Uterus (tissue), 4 donors: ENCODE measurements around the gene IFIT2. TPM values are rescaled to one million over a fixed set of nuclear protein-coding genes. Genes with fewer than 3 reads are reported as not detected.

Experiments used
- DNase-seq, 2 donors: peaks; one replicate each; pipeline ENCODE4 v3.0.0-alpha.2; 2019 to 2020
- H3K27ac ChIP-seq, 2 donors: fragments of 200-600 bp; sonication (generic); 1 replicate in 1 of 2; 2 replicates in 1 of 2; pipeline ENCODE4 v1.5.1; 2016 to 2018
- H3K27me3 ChIP-seq, 2 donors: fragments of 200-600 bp; sonication (generic); one replicate each; pipeline ENCODE4 v1.5.1; 2018 to 2019; ENCODE audit warnings: control low read depth in 1 of 2
- H3K36me3 ChIP-seq, 2 donors: fragments of 200-600 bp; sonication (generic); one replicate each; pipeline ENCODE4 v1.5.1; 2019; ENCODE audit warnings: control low read depth in 1 of 2
- H3K4me1 ChIP-seq, 2 donors: fragments of 200-600 bp; sonication (generic); one replicate each; pipeline ENCODE4 v1.5.1; 2018 to 2019; ENCODE audit warnings: control low read depth in 1 of 2
- H3K4me3 ChIP-seq, 2 donors: fragments of 200-600 bp; sonication (generic); 1 replicate in 1 of 2; 2 replicates in 1 of 2; pipeline ENCODE4 v1.5.1; 2018 to 2019; ENCODE audit warnings: mild to moderate bottlenecking in 1 of 2
- H3K9me3 ChIP-seq, 2 donors: fragments of 200-600 bp; sonication (generic); one replicate each; pipeline ENCODE4 v1.5.1; 2019; ENCODE audit warnings: control low read depth in 1 of 2
- CTCF ChIP-seq, 4 experiments: fragments of 200-600 bp in 2 of 4; fragments of 450-650 bp in 2 of 4; sonication (generic) in 2 of 4; IDR thresholded peaks; one replicate each; pipeline ENCODE4 v1.5.1; 2016 to 2019; ENCODE audit warnings: antibody characterized with exemption in 4 of 4, mild to moderate bottlenecking in 2 of 4, moderate library complexity in 1 of 4
- POLR2A ChIP-seq, 2 donors: fragments of 450-650 bp; IDR thresholded peaks; one replicate each; pipeline ENCODE4 v1.6.1; 2016; ENCODE audit warnings: antibody characterized with exemption in 2 of 2, mild to moderate bottlenecking in 1 of 2, moderate library complexity in 1 of 2
- intact Hi-C: fragments of 100-400 bp; cut with DNase I; formaldehyde crosslinking; loops from one replicate; pipeline ENCODE4 v1.15.1; 2023; ENCODE audit warnings: low total_unique reads
- total RNA-seq, 4 donors: library from RNA; depleted of rRNA in 3 of 4; stranded (reverse); fragments of >200 nt in 3 of 4; gene quantifications; one replicate each; pipeline versions ENCODE4 v1.1.0 to v1.2.4, GENCODE V29; 2014 to 2023
- donor health status: DM: yes; HTN: yes; CAD: no.

IFIT2 gene
- total RNA-seq, 4 donors from 2014 or later, result 1.5 to 17.7 (median 6.1) TPM

- peak overlapping the region in 1 of 2 donors; percentile 58 for H3K27ac ChIP-seq
- no peaks in the 10 kb centered on the region for H3K4me1 ChIP-seq
- no peak overlapping the region for H3K4me3 ChIP-seq
- DNase-seq, result no peak
- TF ChIP-seq CTCF (IDR thresholded peaks at IDR 0.05) (no peak), POLR2A (IDR thresholded peaks at IDR 0.05) (no peak)
- H3K9me3 ChIP-seq, result no peaks in the 10 kb centered on the region
- intact Hi-C loops, result no loop called here
- H3K36me3 ChIP-seq, result no peaks in the 10 kb centered on the region
- H3K27me3 ChIP-seq, result no peaks in the 10 kb centered on the region
Measured at GRCh38 chr10:89263531-89263930, 38.3 kb upstream of the IFIT2 start.

GRCh38 chr10:89266721-89267453 lies 35.0 kb upstream of the IFIT2 start:
- peak overlapping the region in 1 of 2 donors; percentile 55 for H3K27ac ChIP-seq
- TF ChIP-seq CTCF (IDR thresholded peaks at IDR 0.05), result no peak
- TF ChIP-seq POLR2A (IDR thresholded peaks at IDR 0.05), result no peak
- no peaks in the 10 kb centered on the region for H3K9me3 ChIP-seq
- no peak overlapping the region for H3K4me3 ChIP-seq
- no peaks in the 10 kb centered on the region for H3K27me3 ChIP-seq
- H3K36me3 ChIP-seq, result no peaks in the 10 kb centered on the region
- no peak for DNase-seq
- intact Hi-C loops, result no loop called here
- no peaks in the 10 kb centered on the region for H3K4me1 ChIP-seq

GRCh38 chr10:89269433-89270152 lies 32.3 kb upstream of the IFIT2 start:
- Histone ChIP-seq H3K27me3 (no peaks in the 10 kb centered on the region), H3K27ac (no peak overlapping the region), H3K9me3 (no peaks in the 10 kb centered on the region), H3K36me3 (no peaks in the 10 kb centered on the region), H3K4me3 (no peak overlapping the region), H3K4me1 (no peaks in the 10 kb centered on the region)
- intact Hi-C loops, result no loop called here
- TF ChIP-seq POLR2A (IDR thresholded peaks at IDR 0.05) (no peak), CTCF (IDR thresholded peaks at IDR 0.05) (no peak)
- DNase-seq, result no peak

GRCh38 chr10:89270153-89270483 lies 31.7 kb upstream of the IFIT2 start:
- no peaks in the 10 kb centered on the region for H3K36me3 ChIP-seq
- no peaks in the 10 kb centered on the region for H3K9me3 ChIP-seq
- intact Hi-C loops, result no loop called here
- peaks cover 0 to 3% of the 10 kb centered on the region in 2 donors for H3K4me1 ChIP-seq
- TF ChIP-seq CTCF (IDR thresholded peaks at IDR 0.05), result no peak
- TF ChIP-seq POLR2A (IDR thresholded peaks at IDR 0.05), result no peak
- H3K27ac ChIP-seq, result no peak overlapping the region
- DNase-seq, result no peak
- no peaks in the 10 kb centered on the region for H3K27me3 ChIP-seq
- H3K4me3 ChIP-seq, result no peak overlapping the region

GRCh38 chr10:89271532-89271931 lies 30.3 kb upstream of the IFIT2 start:
- no peaks in the 10 kb centered on the region for H3K36me3 ChIP-seq
- H3K9me3 ChIP-seq, result no peaks in the 10 kb centered on the region
- H3K27me3 ChIP-seq, result no peaks in the 10 kb centered on the region
- no peak overlapping the region for H3K4me3 ChIP-seq
- intact Hi-C loops, result no loop called here
- peaks cover 0 to 7% of the 10 kb centered on the region in 2 donors for H3K4me1 ChIP-seq
- no peak overlapping the region for H3K27ac ChIP-seq
- no peak for TF ChIP-seq POLR2A (IDR thresholded peaks at IDR 0.05)
- no peak for TF ChIP-seq CTCF (IDR thresholded peaks at IDR 0.05)
- no peak for DNase-seq
